ENCODE data around the gene OR1I1. TPM values are rescaled to one million over a fixed set of nuclear protein-coding genes. Genes with fewer than 3 reads are reported as not detected.
"Not testable (repeated sequence)": the region's sequence is repeated elsewhere in the genome, so short reads cannot be mapped to it uniquely, and the experiment has no call there.

The OR1I1 gene
- total and polyA plus RNA-seq, 2 donors from 2014 or later, result not detected

GRCh38 chr19:15093001-15093400 lies 11.0 kb downstream of the OR1I1 start:
- H3K4me1 ChIP-seq (ENCODE audit: control insufficient read depth in 2 of 3, insufficient read depth in 2 of 3, low read depth in 1 of 3, low read length in 3 of 3), result peaks cover 0 to 2% (median 0%) of the 10 kb centered on the region in 3 donors
- FAIRE-seq, result no peak
- intact Hi-C loops (cut with DNase I), result no loop called here
- no peak overlapping the region for H3K4me3 ChIP-seq (ENCODE audit: low read length in 3 of 3)
- TF ChIP-seq CTCF (IDR thresholded peaks at IDR 0.05; ENCODE audit: borderline replicate concordance, extremely low read depth, insufficient read depth), result no peak
- no peak for DNase-seq
- no peaks in the 10 kb centered on the region for H3K27me3 ChIP-seq (ENCODE audit: control insufficient read depth, insufficient read depth, low read length)
- H3K36me3 ChIP-seq (ENCODE audit: control insufficient read depth in 2 of 3, insufficient read depth in 3 of 3, low read length in 3 of 3), result no peaks in the 10 kb centered on the region
- no peak overlapping the region for H3K9ac ChIP-seq (ENCODE audit: low read length in 3 of 3)
- no peaks in the 10 kb centered on the region for H3K9me3 ChIP-seq (ENCODE audit: control insufficient read depth in 2 of 3, insufficient read depth in 1 of 3, low read length in 3 of 3)
- H3K27ac ChIP-seq (ENCODE audit: low read depth in 2 of 2, low read length in 2 of 2), result no peak overlapping the region

GRCh38 chr19:15096223-15096622 lies 14.2 kb downstream of the OR1I1 start:
- Histone ChIP-seq H3K36me3 (ENCODE audit: control insufficient read depth in 2 of 3, insufficient read depth in 3 of 3, low read length in 3 of 3) (no peaks in the 10 kb centered on the region), H3K4me3 (ENCODE audit: low read length in 3 of 3) (no peak overlapping the region), H3K9me3 (ENCODE audit: control insufficient read depth in 2 of 3, insufficient read depth in 1 of 3, low read length in 3 of 3) (no peaks in the 10 kb centered on the region), H3K9ac (ENCODE audit: low read length in 3 of 3) (no peak overlapping the region), H3K4me1 (ENCODE audit: control insufficient read depth in 2 of 3, insufficient read depth in 2 of 3, low read depth in 1 of 3, low read length in 3 of 3) (peaks cover 0 to 2% (median 0%) of the 10 kb centered on the region in 3 donors), H3K27me3 (ENCODE audit: control insufficient read depth, insufficient read depth, low read length) (no peaks in the 10 kb centered on the region), H3K27ac (ENCODE audit: low read depth in 2 of 2, low read length in 2 of 2) (no peak overlapping the region)
- FAIRE-seq (no peak), DNase-seq (no peak)
- TF ChIP-seq CTCF (IDR thresholded peaks at IDR 0.05; ENCODE audit: borderline replicate concordance, extremely low read depth, insufficient read depth), result no peak
- intact Hi-C loops (cut with DNase I), result no loop called here

- FAIRE-seq, result not testable (repeated sequence)
These were observed 16.0 kb downstream of the OR1I1 start for GRCh38 chr19:15097980-15098379.

GRCh38 chr19:15098460-15098859 lies 16.4 kb downstream of the OR1I1 start:
- intact Hi-C loops (cut with DNase I), result no loop called here
- Histone ChIP-seq H3K4me3 (ENCODE audit: low read length in 3 of 3) (no peak overlapping the region), H3K36me3 (ENCODE audit: control insufficient read depth in 2 of 3, insufficient read depth in 3 of 3, low read length in 3 of 3) (no peaks in the 10 kb centered on the region), H3K4me1 (ENCODE audit: control insufficient read depth in 2 of 3, insufficient read depth in 2 of 3, low read depth in 1 of 3, low read length in 3 of 3) (no peaks in the 10 kb centered on the region), H3K9ac (ENCODE audit: low read length in 3 of 3) (no peak overlapping the region), H3K9me3 (ENCODE audit: control insufficient read depth in 2 of 3, insufficient read depth in 1 of 3, low read length in 3 of 3) (peaks cover 0 to under 1% (median 0%) of the 10 kb centered on the region in 3 donors), H3K27ac (ENCODE audit: low read depth in 2 of 2, low read length in 2 of 2) (no peak overlapping the region), H3K27me3 (ENCODE audit: control insufficient read depth, insufficient read depth, low read length) (no peaks in the 10 kb centered on the region)
- FAIRE-seq (no peak), DNase-seq (no peak)
- TF ChIP-seq CTCF (IDR thresholded peaks at IDR 0.05; ENCODE audit: borderline replicate concordance, extremely low read depth, insufficient read depth), result no peak

More at GRCh38 chr19:15097980-15098379, 16.0 kb downstream of the OR1I1 start:
- H3K9me3 ChIP-seq (ENCODE audit: control insufficient read depth in 2 of 3, insufficient read depth in 1 of 3, low read length in 3 of 3); H3K9ac ChIP-seq (ENCODE audit: low read length in 3 of 3); H3K4me3 ChIP-seq (ENCODE audit: low read length in 3 of 3); DNase-seq; intact Hi-C loops (cut with DNase I); H3K36me3 ChIP-seq (ENCODE audit: control insufficient read depth in 2 of 3, insufficient read depth in 3 of 3, low read length in 3 of 3); H3K27me3 ChIP-seq (ENCODE audit: control insufficient read depth, insufficient read depth, low read length); H3K27ac ChIP-seq (ENCODE audit: low read depth in 2 of 2, low read length in 2 of 2); H3K4me1 ChIP-seq (ENCODE audit: control insufficient read depth in 2 of 3, insufficient read depth in 2 of 3, low read depth in 1 of 3, low read length in 3 of 3): not testable (repeated sequence)
